Measurements from ENCODE around the gene SPSB2. TPM values are rescaled to one million over a fixed set of nuclear protein-coding genes. Genes with fewer than 3 reads are reported as not detected.

SPSB2 gene
- total and polyA plus RNA-seq, 9 of the 15 experiments (the other 6 are each of a cell fraction or from before 2014, with no cell fraction given) = 0.10 to 10.6 (median 1.9) TPM

DNA sequence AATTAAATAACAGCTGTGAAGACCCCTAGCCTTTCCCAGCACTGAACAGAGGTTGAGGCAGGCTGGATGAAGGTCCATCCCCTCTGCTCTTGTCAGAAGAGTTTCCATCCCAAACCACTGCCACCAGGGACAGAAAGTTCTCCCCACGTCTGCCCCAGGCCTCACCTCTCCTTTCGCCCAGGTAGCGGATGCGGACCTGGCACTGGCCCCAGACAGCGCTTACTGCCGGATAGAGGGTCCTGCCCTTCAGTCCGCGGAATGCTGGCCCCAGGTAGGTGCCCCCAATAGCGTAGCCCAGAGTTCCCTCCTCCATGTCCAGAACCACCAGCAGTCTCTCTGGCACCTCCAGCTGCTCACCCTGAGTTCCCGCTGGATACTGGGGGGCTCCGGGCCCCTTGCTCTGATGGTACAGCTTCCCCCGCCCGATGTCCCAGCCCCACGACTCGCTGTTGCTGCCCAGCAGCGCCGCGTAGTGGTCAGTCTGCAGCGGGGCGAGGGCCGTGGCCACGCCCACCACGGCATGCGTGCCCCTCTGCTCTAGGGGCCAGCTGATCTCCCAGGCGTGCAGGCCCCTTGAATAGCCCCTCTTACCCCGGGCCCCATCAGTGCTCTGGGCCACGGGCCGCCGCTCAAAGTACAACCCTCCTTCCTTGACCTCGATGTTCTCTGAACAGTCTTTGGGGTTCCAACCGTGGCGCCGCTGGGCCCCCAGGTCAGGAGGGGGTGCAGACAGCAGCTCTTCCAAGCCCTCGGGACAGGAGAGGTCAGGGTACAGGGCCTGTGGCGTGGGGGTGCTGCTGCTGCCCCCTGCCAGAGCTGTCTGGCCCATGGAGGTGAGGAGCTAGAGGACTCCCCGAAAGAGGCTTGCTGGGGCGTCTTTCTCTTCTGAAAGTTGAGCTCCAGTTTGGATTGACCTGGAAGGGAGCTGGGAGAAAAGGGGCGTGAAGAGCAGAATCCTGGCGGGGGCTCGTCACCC lies 742 bp downstream of the SPSB2 start (continued):
- TF ChIP-seq ZNF609 (CRISPR knock-in tag; IDR thresholded peaks at IDR 0.05; ENCODE audit: borderline replicate concordance) = no peak
- TF ChIP-seq POLR2H (tag; IDR thresholded peaks at IDR 0.05; ENCODE audit: low read depth) = no peak
- no peak for TF ChIP-seq U2AF2 (optimal IDR thresholded peaks at IDR 0.05; ENCODE audit: low read depth, low read length)
- no peak for TF ChIP-seq ZNF589 (CRISPR knock-in tag; IDR thresholded peaks at IDR 0.05; ENCODE audit: low read depth)
- TF ChIP-seq, protein P1, sequence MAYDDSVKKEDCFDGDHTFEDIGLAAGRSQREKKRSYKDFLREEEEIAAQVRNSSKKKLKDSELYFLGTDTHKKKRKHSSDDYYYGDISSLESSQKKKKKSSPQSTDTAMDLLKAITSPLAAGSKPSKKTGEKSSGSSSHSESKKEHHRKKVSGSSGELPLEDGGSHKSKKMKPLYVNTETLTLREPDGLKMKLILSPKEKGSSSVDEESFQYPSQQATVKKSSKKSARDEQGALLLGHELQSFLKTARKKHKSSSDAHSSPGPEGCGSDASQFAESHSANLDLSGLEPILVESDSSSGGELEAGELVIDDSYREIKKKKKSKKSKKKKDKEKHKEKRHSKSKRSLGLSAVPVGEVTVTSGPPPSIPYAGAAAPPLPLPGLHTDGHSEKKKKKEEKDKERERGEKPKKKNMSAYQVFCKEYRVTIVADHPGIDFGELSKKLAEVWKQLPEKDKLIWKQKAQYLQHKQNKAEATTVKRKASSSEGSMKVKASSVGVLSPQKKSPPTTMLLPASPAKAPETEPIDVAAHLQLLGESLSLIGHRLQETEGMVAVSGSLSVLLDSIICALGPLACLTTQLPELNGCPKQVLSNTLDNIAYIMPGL (CRISPR knock-in tag; IDR thresholded peaks at IDR 0.05) = no peak
- no peak for TF ChIP-seq RUNX1 (IDR thresholded peaks at IDR 0.05; ENCODE audit: low read depth)
- TF ChIP-seq ZFP91 (CRISPR knock-in tag; IDR thresholded peaks at IDR 0.05) = no peak
- TF ChIP-seq RCOR1 (IDR thresholded peaks at IDR 0.05; ENCODE audit: borderline replicate concordance in 1 of 2, low read depth in 2 of 2, low read length in 2 of 2) = no peak
- TF ChIP-seq ZNF699 (CRISPR knock-in tag; IDR thresholded peaks at IDR 0.05; ENCODE audit: insufficient replicate concordance) = no peak
- no peak for TF ChIP-seq ZNF830 (CRISPR knock-in tag; IDR thresholded peaks at IDR 0.05)
- no peak for TF ChIP-seq CHD4 (IDR thresholded peaks at IDR 0.05; ENCODE audit: insufficient read depth, insufficient replicate concordance, low read depth, low read length, poor library complexity, severe bottlenecking)
- TF ChIP-seq, protein P2, sequence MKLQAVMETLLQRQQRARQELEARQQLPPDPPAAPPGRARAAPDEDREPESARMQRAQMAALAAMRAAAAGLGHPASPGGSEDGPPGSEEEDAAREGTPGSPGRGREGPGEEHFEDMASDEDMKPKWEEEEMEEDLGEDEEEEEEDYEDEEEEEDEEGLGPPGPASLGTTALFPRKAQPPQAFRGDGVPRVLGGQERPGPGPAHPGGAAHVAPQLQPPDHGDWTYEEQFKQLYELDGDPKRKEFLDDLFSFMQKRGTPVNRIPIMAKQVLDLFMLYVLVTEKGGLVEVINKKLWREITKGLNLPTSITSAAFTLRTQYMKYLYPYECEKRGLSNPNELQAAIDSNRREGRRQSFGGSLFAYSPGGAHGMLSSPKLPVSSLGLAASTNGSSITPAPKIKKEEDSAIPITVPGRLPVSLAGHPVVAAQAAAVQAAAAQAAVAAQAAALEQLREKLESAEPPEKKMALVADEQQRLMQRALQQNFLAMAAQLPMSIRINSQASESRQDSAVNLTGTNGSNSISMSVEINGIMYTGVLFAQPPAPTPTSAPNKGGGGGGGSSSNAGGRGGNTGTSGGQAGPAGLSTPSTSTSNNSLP (IDR thresholded peaks at IDR 0.05; ENCODE audit: borderline replicate concordance, low read depth, low read length) = no peak
- TF ChIP-seq GTF2A2 (tag; IDR thresholded peaks at IDR 0.05) = no peak
- TF ChIP-seq SAP30 (IDR thresholded peaks at IDR 0.05; ENCODE audit: borderline replicate concordance, insufficient read depth, low read depth, low read length, poor library complexity, severe bottlenecking) = no peak

Data from K562 (cell line).